Nephron progenitor cell (in vitro differentiated cells): Measurements from ENCODE around the gene AMH.

Source experiments
- DNase-seq: peaks from one replicate; pipeline ENCODE4 v3.0.0; 2021
- H3K27ac Mint-ChIP-seq: 2 replicates; pipeline ENCODE4 v1.8.0; 2021; ENCODE audit warnings: mild to moderate bottlenecking, moderate library complexity, mixed read lengths
- H3K27me3 Mint-ChIP-seq: 2 replicates; pipeline ENCODE4 v1.8.0; 2021; ENCODE audit warnings: mild to moderate bottlenecking, low read depth, mixed read lengths; ENCODE audit not compliant: poor library complexity
- H3K36me3 Mint-ChIP-seq: 2 replicates; pipeline ENCODE4 v1.8.0; 2021; ENCODE audit warnings: low read depth, mixed read lengths
- H3K4me1 Mint-ChIP-seq: 2 replicates; pipeline ENCODE4 v1.8.0; 2021; ENCODE audit warnings: mixed read lengths
- H3K4me3 Mint-ChIP-seq: 2 replicates; pipeline ENCODE4 v1.8.0; 2021; ENCODE audit warnings: mild to moderate bottlenecking, moderate library complexity, mixed read lengths
- H3K9me3 Mint-ChIP-seq: 2 replicates; pipeline ENCODE4 v1.8.0; 2021; ENCODE audit warnings: mild to moderate bottlenecking, moderate library complexity, mixed read lengths
- TF ChIP-seq, protein P1 (sequence below): fragments of 200-600 bp; sonication (generic); IDR thresholded peaks from 2 replicates; pipeline ENCODE4 v1.5.0; 2021; ENCODE audit warnings: antibody characterized with exemption

Gene AMH

DNA sequence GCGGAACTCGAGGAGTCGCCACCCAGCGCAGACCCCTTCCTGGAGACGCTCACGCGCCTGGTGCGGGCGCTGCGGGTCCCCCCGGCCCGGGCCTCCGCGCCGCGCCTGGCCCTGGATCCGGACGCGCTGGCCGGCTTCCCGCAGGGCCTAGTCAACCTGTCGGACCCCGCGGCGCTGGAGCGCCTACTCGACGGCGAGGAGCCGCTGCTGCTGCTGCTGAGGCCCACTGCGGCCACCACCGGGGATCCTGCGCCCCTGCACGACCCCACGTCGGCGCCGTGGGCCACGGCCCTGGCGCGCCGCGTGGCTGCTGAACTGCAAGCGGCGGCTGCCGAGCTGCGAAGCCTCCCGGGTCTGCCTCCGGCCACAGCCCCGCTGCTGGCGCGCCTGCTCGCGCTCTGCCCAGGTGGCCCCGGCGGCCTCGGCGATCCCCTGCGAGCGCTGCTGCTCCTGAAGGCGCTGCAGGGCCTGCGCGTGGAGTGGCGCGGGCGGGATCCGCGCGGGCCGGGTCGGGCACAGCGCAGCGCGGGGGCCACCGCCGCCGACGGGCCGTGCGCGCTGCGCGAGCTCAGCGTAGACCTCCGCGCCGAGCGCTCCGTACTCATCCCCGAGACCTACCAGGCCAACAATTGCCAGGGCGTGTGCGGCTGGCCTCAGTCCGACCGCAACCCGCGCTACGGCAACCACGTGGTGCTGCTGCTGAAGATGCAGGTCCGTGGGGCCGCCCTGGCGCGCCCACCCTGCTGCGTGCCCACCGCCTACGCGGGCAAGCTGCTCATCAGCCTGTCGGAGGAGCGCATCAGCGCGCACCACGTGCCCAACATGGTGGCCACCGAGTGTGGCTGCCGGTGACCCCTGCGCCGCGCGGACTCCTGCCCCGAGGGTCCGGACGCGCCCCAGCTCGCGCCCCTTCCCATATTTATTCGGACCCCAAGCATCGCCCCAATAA is 2.3 kb downstream of the AMH start:
- no peak overlapping the region for H3K27ac Mint-ChIP-seq
- no peak for DNase-seq
- H3K4me3 Mint-ChIP-seq = no peak overlapping the region

DNA sequence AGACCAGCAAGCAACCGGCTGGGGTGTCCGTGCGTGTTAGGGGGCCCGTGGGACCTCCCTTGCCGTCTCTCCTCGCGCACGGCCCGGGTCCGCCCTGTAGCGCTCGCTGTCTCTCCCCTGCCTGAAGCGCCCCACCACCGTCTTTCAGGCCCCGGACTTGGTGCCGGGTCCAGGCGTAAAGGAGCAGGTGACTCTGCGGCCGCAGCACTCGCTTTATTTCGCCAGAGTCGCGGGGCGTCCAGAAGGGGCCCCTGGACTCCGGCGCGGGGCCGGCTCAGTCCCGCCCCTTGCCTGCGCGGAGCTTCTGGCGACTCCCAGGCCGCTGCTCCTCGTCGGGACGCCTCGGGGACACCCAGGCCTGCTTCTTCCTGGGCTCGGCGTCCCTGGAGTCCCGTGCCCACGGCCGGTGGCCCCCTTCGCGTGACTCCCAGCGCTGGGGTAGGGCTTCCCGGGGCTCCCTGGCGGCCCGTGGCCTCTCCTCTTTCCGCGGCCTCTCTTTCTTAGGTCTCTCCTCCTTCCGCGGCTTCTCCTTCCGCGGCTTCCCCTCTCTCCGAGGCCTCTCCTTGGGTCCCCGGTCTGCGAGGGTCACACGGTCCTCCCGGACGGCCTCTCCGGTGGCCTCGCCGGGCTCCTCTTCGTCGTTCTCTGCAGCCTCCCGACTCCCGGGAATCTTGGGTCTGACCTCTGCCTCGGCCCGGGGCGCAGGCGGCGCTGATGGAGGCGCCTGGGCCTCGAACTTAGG is 3.1 kb downstream of the AMH start:
- no peaks in the 10 kb centered on the region for H3K36me3 Mint-ChIP-seq
- no peak overlapping the region for H3K4me3 Mint-ChIP-seq
- H3K4me1 Mint-ChIP-seq = peaks cover 4% of the 10 kb centered on the region
- DNase-seq = no peak
- H3K9me3 Mint-ChIP-seq = no peaks in the 10 kb centered on the region
- H3K27ac Mint-ChIP-seq = no peak overlapping the region
- H3K27me3 Mint-ChIP-seq = peaks cover 22% of the 10 kb centered on the region
- TF ChIP-seq, protein P1, sequence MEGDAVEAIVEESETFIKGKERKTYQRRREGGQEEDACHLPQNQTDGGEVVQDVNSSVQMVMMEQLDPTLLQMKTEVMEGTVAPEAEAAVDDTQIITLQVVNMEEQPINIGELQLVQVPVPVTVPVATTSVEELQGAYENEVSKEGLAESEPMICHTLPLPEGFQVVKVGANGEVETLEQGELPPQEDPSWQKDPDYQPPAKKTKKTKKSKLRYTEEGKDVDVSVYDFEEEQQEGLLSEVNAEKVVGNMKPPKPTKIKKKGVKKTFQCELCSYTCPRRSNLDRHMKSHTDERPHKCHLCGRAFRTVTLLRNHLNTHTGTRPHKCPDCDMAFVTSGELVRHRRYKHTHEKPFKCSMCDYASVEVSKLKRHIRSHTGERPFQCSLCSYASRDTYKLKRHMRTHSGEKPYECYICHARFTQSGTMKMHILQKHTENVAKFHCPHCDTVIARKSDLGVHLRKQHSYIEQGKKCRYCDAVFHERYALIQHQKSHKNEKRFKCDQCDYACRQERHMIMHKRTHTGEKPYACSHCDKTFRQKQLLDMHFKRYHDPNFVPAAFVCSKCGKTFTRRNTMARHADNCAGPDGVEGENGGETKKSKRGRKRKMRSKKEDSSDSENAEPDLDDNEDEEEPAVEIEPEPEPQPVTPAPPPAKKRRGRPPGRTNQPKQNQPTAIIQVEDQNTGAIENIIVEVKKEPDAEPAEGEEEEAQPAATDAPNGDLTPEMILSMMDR = no peak

More for the DNA sequence above, 2.3 kb downstream of the AMH start:
- Mint-ChIP-seq H3K9me3 (no peaks in the 10 kb centered on the region), H3K27me3 (peaks cover 22% of the 10 kb centered on the region), H3K4me1 (peaks cover 4% of the 10 kb centered on the region), H3K36me3 (no peaks in the 10 kb centered on the region)
- TF ChIP-seq, protein P1 = no peak

DNA sequence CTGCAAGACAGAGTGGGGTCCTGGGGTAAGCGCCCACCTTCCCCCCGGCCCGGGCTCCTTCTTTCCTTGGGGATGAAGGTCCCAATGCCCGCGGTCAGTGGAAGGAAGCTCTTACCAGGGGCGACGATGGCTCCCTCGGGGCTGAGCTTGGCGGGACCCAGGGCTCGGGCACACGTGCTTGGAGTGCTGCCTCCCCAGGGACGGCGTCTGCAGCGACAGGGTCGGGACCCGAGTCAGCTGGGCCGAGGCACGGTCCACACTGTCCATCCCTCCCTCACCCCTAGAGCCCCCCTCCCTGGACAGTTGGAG is 3.6 kb downstream of the AMH start:
- TF ChIP-seq, protein P1 = no peak
- no peak for DNase-seq
- Mint-ChIP-seq H3K27me3 (peaks cover 22% of the 10 kb centered on the region), H3K4me3 (no peak overlapping the region), H3K27ac (no peak overlapping the region), H3K36me3 (no peaks in the 10 kb centered on the region), H3K4me1 (peaks cover 4% of the 10 kb centered on the region), H3K9me3 (no peaks in the 10 kb centered on the region)

DNA sequence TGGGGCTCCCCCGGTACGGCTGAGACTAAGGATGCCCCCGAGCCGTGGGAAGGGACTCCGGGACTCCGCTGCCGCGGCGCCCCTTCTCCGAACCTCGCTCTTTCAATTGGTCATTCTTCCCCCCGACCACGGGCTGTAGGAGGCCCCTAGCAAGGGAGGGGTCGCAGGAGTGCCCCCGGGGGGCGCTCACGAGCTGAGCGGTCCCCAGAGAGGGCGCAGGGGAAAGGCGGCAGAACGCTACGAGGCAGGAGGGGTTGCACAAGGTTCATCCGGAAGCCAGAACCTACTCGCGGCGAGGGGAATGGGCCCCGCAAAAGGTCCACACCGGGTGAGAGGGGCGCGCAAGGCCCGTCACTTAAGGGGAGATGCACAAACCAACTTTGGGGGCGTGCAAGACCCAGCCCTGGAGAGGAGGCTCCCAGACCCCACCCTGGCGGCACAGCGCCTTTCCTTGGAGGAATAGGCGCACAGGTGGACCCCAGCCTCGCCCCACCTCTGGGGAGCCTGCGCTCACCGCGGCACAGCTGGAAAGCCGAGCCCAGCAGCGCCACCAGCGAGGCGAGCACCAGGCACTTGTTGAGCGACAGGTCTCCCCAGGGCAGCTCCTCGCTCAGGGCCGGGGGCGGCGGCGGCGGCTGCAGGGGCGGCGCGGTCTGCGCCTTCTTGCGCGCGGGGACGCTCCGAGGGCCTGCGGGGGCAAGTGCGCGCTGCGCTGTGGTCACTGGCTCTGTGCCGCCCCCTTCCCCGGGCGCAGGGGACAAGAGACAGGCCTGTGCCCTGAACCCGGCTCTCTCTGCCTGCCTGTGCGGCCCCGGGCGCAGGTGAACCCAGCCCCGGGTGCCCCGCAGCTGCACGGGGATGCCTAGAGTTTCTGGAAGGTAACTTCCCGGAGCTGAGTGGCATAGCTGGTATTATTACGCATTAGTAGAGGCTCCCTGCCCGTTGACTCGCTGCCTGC is 4.3 kb downstream of the AMH start:
- peak; percentile 60 for DNase-seq
- H3K4me1 Mint-ChIP-seq = peaks cover 4% of the 10 kb centered on the region
- peaks cover 22% of the 10 kb centered on the region for H3K27me3 Mint-ChIP-seq
- no peaks in the 10 kb centered on the region for H3K9me3 Mint-ChIP-seq
- peak overlapping the region; percentile 74 for H3K4me3 Mint-ChIP-seq
- H3K36me3 Mint-ChIP-seq = no peaks in the 10 kb centered on the region
- TF ChIP-seq, protein P1 = no peak
- no peak overlapping the region for H3K27ac Mint-ChIP-seq

DNA sequence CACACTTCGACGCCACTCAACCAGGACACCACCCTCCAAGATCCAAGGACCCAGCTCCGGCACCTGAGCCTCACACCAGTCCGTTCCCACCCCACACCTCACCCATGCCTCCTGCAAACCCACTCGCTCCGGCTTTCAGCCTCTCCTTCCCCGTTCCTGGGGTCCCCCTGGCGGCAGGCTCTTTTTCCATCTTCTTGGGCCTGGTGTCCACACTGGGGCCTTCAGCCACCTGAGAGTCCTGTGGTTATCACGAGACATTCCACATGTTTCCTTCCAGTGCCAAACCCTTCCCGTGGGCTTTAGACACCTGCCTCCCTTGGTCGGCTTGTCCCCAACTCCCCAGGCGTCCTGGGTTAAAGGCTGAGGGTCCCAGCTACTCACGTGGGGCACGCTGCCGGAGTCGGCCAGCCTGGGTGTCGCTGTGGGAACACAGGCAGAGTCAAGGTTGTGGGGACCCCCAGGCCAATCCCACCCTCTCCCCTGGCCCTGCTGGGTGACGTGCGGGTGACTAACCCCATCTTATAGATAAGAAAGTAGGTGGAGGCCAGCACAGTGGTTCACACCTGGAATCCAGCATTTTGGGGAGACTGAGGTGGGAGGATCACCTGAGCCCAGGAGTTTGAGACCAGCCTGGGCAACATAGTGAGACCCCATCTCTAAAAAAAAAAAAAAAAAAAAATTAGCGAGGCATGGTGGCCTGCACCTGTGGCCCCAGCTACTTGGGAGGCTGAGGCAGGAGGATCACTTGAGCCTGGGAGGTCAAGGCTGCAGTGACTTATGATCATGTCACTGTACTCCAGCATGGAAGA is 5.1 kb downstream of the AMH start:
- peak overlapping the region; percentile 74 for H3K4me3 Mint-ChIP-seq

More for the DNA sequence above, 5.1 kb downstream of the AMH start:
- no peaks in the 10 kb centered on the region for H3K36me3 Mint-ChIP-seq
- H3K4me1 Mint-ChIP-seq = peaks cover 4% of the 10 kb centered on the region
- TF ChIP-seq, protein P1 = peak; percentile 47
- no peak overlapping the region for H3K27ac Mint-ChIP-seq
- no peaks in the 10 kb centered on the region for H3K9me3 Mint-ChIP-seq
- peaks cover 22% of the 10 kb centered on the region for H3K27me3 Mint-ChIP-seq
- DNase-seq = peak; percentile 71
